Astrocyte of the spinal cord (primary cell): ENCODE measurements around the gene CGAS.
"Not testable (repeated sequence)": the region's sequence is repeated elsewhere in the genome, so short reads cannot be mapped to it uniquely, and the experiment has no call there.

ENCODE experiments used
- DNase-seq: peaks from one replicate; pipeline ENCODE4 v3.0.0; 2011; ENCODE audit warnings: low read depth, low spot score
- H3K4me3 ChIP-seq: 2 replicates; pipeline ENCODE4 v1.5.1; 2011; ENCODE audit warnings: low read depth, mild to moderate bottlenecking, low read length, moderate library complexity
- CTCF ChIP-seq: IDR thresholded peaks from 2 replicates; pipeline ENCODE4 v1.5.1; 2012; ENCODE audit warnings: low read depth, mild to moderate bottlenecking, low read length, inconsistent platforms
- in situ Hi-C: cut with HindIII; loops from 2 replicates; pipeline ENCODE4 v1.10.0; 2017; ENCODE audit warnings: low sequenced_read_pairs

Gene CGAS

GRCh38 chr6:73476723-73477122, 24.6 kb upstream of the CGAS start:
- TF ChIP-seq CTCF, result no peak
- no peak overlapping the region for H3K4me3 ChIP-seq
- no peak for DNase-seq
- in situ Hi-C loops, result no loop called here

GRCh38 chr6:73471686-73472290, 19.7 kb upstream of the CGAS start:
- TF ChIP-seq CTCF, result no peak
- in situ Hi-C loops, result no loop called here
- DNase-seq, result no peak
- no peak overlapping the region for H3K4me3 ChIP-seq

GRCh38 chr6:73461537-73462350, 9.6 kb upstream of the CGAS start, which contains the start of gene MTO1:
Gene MTO1 (plus strand): TSS chr6:73461737. CDS start chr6:73461855, 118 bp downstream.
- in situ Hi-C loops, result no loop called here
- H3K4me3 ChIP-seq, result peak within 1 kb of the TSS; percentile 88
- no peak for TF ChIP-seq CTCF
- DNase-seq, result peak; percentile 93

- no peak for DNase-seq
- no peak for TF ChIP-seq CTCF
- H3K4me3 ChIP-seq, result no peak overlapping the region
- in situ Hi-C loops, result no loop called here
Measured at GRCh38 chr6:73460056-73460455, 8.0 kb upstream of the CGAS start.

- in situ Hi-C loops, DNase-seq, H3K4me3 ChIP-seq: not testable (repeated sequence)
Measured at GRCh38 chr6:73459474-73459873, 7.4 kb upstream of the CGAS start.

- no peak for DNase-seq
- no peak overlapping the region for H3K4me3 ChIP-seq
- TF ChIP-seq CTCF, result no peak
- in situ Hi-C loops, result no loop called here
Measured at GRCh38 chr6:73455865-73456629, 4.0 kb upstream of the CGAS start.
